ENCODE measurements around the gene SERINC3. TPM values are rescaled to one million over a fixed set of nuclear protein-coding genes. Genes with fewer than 3 reads are reported as not detected.

SERINC3 gene
- total and polyA plus RNA-seq, 2 of the 13 experiments (the other 11 are each of a cell fraction or from before 2014, with no cell fraction given): 82.0 to 226 TPM

GRCh38 chr20:44461142-44461802, 60.6 kb downstream of the SERINC3 start (continued):
- TF ChIP-seq SOX5 (CRISPR knock-in tag; IDR thresholded peaks at IDR 0.05; ENCODE audit: borderline replicate concordance): peak; percentile 86
- TF ChIP-seq ZNF407 (CRISPR knock-in tag; IDR thresholded peaks at IDR 0.05; ENCODE audit: not compliant biosample characterization): no peak
- TF ChIP-seq, protein P1, sequence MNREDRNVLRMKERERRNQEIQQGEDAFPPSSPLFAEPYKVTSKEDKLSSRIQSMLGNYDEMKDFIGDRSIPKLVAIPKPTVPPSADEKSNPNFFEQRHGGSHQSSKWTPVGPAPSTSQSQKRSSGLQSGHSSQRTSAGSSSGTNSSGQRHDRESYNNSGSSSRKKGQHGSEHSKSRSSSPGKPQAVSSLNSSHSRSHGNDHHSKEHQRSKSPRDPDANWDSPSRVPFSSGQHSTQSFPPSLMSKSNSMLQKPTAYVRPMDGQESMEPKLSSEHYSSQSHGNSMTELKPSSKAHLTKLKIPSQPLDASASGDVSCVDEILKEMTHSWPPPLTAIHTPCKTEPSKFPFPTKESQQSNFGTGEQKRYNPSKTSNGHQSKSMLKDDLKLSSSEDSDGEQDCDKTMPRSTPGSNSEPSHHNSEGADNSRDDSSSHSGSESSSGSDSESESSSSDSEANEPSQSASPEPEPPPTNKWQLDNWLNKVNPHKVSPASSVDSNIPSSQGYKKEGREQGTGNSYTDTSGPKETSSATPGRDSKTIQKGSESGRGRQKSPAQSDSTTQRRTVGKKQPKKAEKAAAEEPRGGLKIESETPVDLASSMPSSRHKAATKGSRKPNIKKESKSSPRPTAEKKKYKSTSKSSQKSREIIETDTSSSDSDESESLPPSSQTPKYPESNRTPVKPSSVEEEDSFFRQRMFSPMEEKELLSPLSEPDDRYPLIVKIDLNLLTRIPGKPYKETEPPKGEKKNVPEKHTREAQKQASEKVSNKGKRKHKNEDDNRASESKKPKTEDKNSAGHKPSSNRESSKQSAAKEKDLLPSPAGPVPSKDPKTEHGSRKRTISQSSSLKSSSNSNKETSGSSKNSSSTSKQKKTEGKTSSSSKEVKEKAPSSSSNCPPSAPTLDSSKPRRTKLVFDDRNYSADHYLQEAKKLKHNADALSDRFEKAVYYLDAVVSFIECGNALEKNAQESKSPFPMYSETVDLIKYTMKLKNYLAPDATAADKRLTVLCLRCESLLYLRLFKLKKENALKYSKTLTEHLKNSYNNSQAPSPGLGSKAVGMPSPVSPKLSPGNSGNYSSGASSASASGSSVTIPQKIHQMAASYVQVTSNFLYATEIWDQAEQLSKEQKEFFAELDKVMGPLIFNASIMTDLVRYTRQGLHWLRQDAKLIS (CRISPR knock-in tag; IDR thresholded peaks at IDR 0.05): no peak
- no peak for TF ChIP-seq JUNB (CRISPR knock-in tag; IDR thresholded peaks at IDR 0.05; ENCODE audit: borderline replicate concordance)
- TF ChIP-seq, protein P2, sequence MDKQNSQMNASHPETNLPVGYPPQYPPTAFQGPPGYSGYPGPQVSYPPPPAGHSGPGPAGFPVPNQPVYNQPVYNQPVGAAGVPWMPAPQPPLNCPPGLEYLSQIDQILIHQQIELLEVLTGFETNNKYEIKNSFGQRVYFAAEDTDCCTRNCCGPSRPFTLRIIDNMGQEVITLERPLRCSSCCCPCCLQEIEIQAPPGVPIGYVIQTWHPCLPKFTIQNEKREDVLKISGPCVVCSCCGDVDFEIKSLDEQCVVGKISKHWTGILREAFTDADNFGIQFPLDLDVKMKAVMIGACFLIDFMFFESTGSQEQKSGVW (CRISPR knock-in tag; IDR thresholded peaks at IDR 0.05; ENCODE audit: borderline replicate concordance): no peak
- TF ChIP-seq, protein P3, sequence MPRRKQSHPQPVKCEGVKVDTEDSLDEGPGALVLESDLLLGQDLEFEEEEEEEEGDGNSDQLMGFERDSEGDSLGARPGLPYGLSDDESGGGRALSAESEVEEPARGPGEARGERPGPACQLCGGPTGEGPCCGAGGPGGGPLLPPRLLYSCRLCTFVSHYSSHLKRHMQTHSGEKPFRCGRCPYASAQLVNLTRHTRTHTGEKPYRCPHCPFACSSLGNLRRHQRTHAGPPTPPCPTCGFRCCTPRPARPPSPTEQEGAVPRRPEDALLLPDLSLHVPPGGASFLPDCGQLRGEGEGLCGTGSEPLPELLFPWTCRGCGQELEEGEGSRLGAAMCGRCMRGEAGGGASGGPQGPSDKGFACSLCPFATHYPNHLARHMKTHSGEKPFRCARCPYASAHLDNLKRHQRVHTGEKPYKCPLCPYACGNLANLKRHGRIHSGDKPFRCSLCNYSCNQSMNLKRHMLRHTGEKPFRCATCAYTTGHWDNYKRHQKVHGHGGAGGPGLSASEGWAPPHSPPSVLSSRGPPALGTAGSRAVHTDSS (CRISPR knock-in tag; conservative IDR thresholded peaks at IDR 0.05): no peak
- TF ChIP-seq MTF2 (CRISPR knock-in tag; IDR thresholded peaks at IDR 0.05; ENCODE audit: borderline replicate concordance): no peak
- TF ChIP-seq REL (CRISPR knock-in tag; conservative IDR thresholded peaks at IDR 0.05): no peak
- TF ChIP-seq GTF2F1 (IDR thresholded peaks at IDR 0.05; ENCODE audit: low read length): no peak
- TF ChIP-seq, protein P4, sequence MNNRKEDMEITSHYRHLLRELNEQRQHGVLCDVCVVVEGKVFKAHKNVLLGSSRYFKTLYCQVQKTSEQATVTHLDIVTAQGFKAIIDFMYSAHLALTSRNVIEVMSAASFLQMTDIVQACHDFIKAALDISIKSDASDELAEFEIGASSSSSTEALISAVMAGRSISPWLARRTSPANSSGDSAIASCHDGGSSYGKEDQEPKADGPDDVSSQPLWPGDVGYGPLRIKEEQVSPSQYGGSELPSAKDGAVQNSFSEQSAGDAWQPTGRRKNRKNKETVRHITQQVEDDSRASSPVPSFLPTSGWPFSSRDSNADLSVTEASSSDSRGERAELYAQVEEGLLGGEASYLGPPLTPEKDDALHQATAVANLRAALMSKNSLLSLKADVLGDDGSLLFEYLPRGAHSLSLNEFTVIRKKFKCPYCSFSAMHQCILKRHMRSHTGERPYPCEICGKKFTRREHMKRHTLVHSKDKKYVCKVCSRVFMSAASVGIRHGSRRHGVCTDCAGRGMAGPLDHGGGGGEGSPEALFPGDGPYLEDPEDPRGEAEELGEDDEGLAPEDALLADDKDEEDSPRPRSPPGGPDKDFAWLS (CRISPR knock-in tag; IDR thresholded peaks at IDR 0.05; ENCODE audit: borderline replicate concordance): no peak
- TF ChIP-seq ZSCAN31 (CRISPR knock-in tag; IDR thresholded peaks at IDR 0.05; ENCODE audit: low read depth): no peak
- no peak for TF ChIP-seq ZNF143 (CRISPR knock-in tag; IDR thresholded peaks at IDR 0.05)
